Esophagus squamous epithelium (tissue), 4 donors: ENCODE measurements around the gene PTCH1.

Experiments
- CTCF ChIP-seq, 6 experiments: fragments of 450-650 bp in 4 of 6; fragments of 200-600 bp in 2 of 6; sonication (generic) in 2 of 6; IDR thresholded peaks; one replicate each; pipeline ENCODE4 v1.5.1; 2016 to 2019; ENCODE audit warnings: antibody characterized with exemption in 6 of 6, mild to moderate bottlenecking in 4 of 6, moderate library complexity in 4 of 6
- POLR2A ChIP-seq, 4 donors: fragments of 450-650 bp; IDR thresholded peaks; one replicate each; pipeline ENCODE4 v1.6.1; 2017; ENCODE audit warnings: antibody characterized with exemption in 4 of 4, mild to moderate bottlenecking in 4 of 4, moderate library complexity in 3 of 4

- no peak for TF ChIP-seq CTCF (IDR thresholded peaks at IDR 0.05)
- TF ChIP-seq POLR2A (IDR thresholded peaks at IDR 0.05) = no peak
Measured at GRCh38 chr9:95499046-95499676, 17.6 kb downstream of the PTCH1 start.
